MG63 (cell line): Measurements from ENCODE around the gene TAAR9. TPM values are rescaled to one million over a fixed set of nuclear protein-coding genes. Genes with fewer than 3 reads are reported as not detected.
A peak's percentile ranks its signal among the peaks of the same experiment; 100 is the strongest.
"Not testable (repeated sequence)": the region's sequence is repeated elsewhere in the genome, so short reads cannot be mapped to it uniquely, and the experiment has no call there.

Experiments
- DNase-seq: peaks from one replicate; pipeline ENCODE4 v3.0.0-alpha.2; 2020
- H3K27me3 ChIP-seq: fragments of 250-450 bp; sonication (Bioruptor Pico); 2 replicates; pipeline ENCODE4 v1.5.1; 2020; ENCODE audit warnings: mild to moderate bottlenecking, moderate library complexity
- H3K36me3 ChIP-seq: fragments of 250-450 bp; sonication (Bioruptor Pico); 2 replicates; pipeline ENCODE4 v1.5.1; 2020; ENCODE audit warnings: mild to moderate bottlenecking, moderate library complexity
- H3K4me3 ChIP-seq: fragments of 250-450 bp; sonication (Bioruptor Pico); 2 replicates; pipeline ENCODE4 v1.5.1; 2020; ENCODE audit warnings: mild to moderate bottlenecking, moderate library complexity
- H3K9me3 ChIP-seq: fragments of 250-450 bp; sonication (Bioruptor Pico); 2 replicates; pipeline ENCODE4 v1.5.1; 2020; ENCODE audit warnings: mild to moderate bottlenecking, moderate library complexity
- total RNA-seq: library from RNA; depleted of rRNA; stranded (reverse); fragments of >200 nt; shearing (Covaris generic); gene quantifications from 2 replicates; pipeline ENCODE4 v1.2.3, GENCODE V29; 2014; ENCODE audit warnings: low replicate concordance

The TAAR9 gene
- total RNA-seq, 1 experiment from 2014 or later, result not detected

DNA sequence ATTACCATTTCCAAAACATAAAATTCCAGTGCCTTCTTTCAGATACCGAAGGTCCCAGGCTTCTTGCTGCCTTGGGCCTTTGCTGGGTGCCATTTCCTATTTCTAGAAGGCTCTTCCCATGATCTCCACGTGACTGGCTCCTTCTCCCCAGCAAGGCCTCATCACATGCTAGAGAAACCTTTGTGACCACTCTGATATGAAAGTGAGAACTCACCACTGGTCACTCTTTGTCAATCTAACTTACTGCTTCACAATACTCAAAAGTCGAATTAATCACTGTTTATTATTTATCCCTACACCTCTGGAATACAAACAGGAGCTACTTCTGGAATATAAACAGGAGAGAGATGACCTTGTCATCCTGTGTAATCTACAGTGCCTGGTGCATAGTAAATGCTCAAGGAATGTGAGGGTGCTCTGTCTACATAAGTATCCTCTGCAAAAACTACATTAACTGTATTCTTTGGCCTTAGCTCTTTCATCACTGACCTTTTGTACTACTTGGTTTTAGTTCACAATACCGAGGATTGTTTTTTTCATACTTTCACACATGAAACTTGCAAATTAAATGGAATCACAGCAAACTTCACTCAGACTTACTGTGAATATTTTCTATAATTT, 26.8 kb upstream of the TAAR9 start:
- Histone ChIP-seq H3K36me3 (0 out of 2 replicates have a peak, but pooled peaks cover 2% of the 10 kb centered on the region), H3K9me3 (no peaks in the 10 kb centered on the region), H3K27me3 (0 out of 2 replicates have a peak, but pooled peaks cover 2% of the 10 kb centered on the region), H3K4me3 (peak overlapping the region; percentile 96; the same call in 1 of the 2 replicates)
- no peak for DNase-seq

DNA sequence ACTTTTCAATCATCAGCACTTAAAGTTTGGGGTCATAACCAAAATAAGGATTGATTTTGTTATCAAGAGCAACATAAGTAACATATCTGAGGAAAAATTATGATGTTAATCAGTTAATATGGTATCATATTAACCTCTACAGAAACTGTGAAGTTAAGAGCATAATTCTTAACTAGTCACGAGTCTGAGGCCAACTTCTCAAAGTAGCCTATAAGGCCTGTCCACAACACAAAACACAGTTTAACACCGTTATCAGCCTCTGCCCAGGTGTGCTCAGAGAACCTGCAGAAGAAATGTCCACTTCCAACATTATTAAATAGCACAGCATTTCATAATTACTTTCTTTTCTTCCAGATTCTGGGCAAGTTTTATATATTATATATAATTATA, 26.3 kb upstream of the TAAR9 start:
- 0 out of 2 replicates have a peak, but pooled peaks cover 2% of the 10 kb centered on the region for H3K27me3 ChIP-seq
- no peak for DNase-seq
- H3K4me3 ChIP-seq, result peak overlapping the region; percentile 96
- H3K9me3 ChIP-seq, result no peaks in the 10 kb centered on the region
- H3K36me3 ChIP-seq, result 0 out of 2 replicates have a peak, but pooled peaks cover 2% of the 10 kb centered on the region

DNA sequence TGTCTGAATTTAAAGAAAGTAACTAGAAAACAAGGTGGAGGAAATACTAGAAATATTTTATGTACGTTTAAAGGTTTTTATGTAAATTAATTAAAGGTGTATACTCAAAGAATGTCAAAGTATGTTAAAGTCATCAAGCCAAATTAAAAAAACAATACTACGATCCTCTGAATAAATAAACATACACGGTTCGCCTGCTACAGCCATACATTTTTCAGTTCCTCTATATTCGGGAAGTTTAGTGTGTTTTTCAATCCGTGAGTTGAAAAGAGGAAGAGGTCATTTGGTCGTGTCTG, 25.8 kb upstream of the TAAR9 start:
- 0 out of 2 replicates have a peak, but pooled peaks cover 2% of the 10 kb centered on the region for H3K36me3 ChIP-seq
- 0 out of 2 replicates have a peak, but pooled peaks cover 2% of the 10 kb centered on the region for H3K27me3 ChIP-seq
- no peak for DNase-seq
- H3K4me3 ChIP-seq, result peak overlapping the region; percentile 96
- no peaks in the 10 kb centered on the region for H3K9me3 ChIP-seq

DNA sequence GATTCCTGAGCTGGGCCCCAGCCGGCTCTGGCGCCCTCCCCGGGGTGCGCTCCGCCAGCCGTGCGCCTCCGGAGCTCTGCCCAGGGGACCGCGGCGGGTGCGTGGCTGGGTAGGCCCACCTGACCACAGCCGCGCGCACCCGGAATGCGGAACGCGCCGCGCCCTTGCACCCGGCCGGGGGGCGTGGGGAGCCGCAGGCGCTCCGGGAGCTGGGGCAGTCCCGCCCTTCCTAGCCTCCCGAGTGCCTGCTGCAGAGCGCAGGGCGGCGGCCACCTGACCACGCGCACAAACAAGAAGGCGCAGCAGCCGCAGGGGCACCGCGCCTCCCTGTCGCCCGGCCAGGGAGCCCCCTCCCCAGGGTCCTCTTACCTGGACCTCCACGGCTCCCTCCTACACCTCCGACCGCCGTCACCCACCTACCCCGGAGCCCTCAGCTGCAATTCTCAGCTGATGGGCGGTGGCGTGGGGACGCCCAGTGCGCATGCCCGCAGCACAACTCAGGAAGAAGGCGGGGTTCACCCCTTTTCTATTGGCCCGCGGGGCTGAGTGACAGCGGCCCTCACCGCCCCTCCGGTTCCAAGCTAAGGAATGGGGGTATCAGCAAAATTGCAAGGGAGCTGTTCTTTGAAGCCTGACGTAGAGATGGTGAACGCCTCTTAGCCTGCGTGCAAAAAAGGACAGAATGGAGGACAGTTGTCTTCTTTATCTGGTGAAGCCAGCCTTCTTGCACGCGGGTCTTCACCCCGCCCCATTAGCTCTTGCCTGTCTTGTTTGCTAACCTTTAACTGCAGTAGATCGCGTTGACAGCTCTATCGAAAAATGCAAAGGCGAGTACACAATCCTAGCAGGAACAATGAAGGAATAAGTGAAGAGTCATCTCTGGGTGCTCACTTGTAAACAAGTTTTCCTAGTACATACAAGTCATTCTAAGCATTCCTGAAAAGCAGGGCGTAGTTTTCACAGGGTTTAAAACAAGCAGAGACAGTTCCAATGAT, 25.1 kb upstream of the TAAR9 start, which contains the start of gene STX7:
TSS of gene STX7 (minus strand) at position 479 of the 995 bp plus-strand sequence. CDS start 9,586 bp downstream, outside the sequence.
- DNase-seq, result peak; percentile 85
- Histone ChIP-seq H3K4me3 (peak within 1 kb of the TSS; percentile 96), H3K36me3 (0 out of 2 replicates have a peak, but pooled peaks cover 2% of the 10 kb centered on the region), H3K27me3 (0 out of 2 replicates have a peak, but pooled peaks cover 2% of the 10 kb centered on the region), H3K9me3 (no peaks in the 10 kb centered on the region)

DNA sequence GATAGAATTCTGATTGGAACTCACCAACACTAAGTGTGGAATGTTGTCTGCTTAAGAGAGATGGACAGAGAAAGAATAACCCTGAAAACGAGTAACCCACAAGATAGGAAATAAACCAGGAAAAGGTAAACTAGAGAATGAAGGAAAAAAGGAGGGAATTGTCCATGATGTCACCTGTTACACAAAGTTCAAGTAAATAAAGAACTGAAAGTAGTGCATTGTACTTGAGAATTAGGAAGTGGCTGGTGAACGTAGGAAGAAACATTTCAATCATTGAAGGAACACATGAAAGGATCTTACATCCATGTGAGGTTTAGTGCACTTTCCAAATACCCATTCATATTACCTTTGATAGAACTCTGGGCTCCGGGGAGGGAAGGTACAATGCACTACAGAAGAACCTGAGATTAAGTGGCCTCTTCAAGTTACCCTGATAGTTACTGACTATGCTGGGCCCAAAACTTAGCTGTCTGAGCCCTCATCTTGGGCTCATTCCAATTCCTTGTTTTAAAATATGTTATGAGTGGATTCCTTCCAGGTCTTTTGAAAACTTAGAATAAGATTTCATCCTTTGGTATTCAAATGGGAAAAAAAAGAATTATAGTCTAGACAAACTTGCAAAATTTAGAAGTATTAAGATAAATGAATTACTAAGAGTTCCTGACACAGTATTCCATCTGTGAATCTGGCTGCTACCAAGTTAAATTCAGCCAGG, 24.1 kb upstream of the TAAR9 start:
- DNase-seq, result no peak
- no peaks in the 10 kb centered on the region for H3K9me3 ChIP-seq
- H3K27me3 ChIP-seq, result 0 out of 2 replicates have a peak, but pooled peaks cover 2% of the 10 kb centered on the region
- no peak overlapping the region for H3K4me3 ChIP-seq
- H3K36me3 ChIP-seq, result no peaks in the 10 kb centered on the region

DNA sequence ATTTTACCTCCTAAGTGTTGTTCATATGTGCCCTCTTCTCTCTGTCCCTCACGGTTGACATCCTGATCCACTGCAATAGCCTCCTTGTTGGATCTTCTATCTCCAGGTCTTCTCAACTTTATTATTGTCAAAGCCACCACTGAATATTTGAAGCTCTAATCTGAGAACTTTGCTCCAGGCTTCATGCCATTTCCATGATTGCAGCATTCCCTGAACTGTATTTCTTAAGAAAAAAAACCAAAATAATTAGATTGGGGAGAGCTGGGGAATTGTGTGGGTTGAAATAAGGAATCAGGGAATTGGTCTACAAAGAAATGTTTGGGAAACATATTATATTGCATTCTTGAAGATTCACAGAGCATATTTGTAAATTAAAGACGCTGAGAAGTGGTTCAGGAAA, 22.7 kb upstream of the TAAR9 start:
- Histone ChIP-seq H3K9me3 (no peaks in the 10 kb centered on the region), H3K27me3 (0 out of 2 replicates have a peak, but pooled peaks cover 2% of the 10 kb centered on the region), H3K4me3 (no peak overlapping the region), H3K36me3 (no peaks in the 10 kb centered on the region)
- no peak for DNase-seq

DNA sequence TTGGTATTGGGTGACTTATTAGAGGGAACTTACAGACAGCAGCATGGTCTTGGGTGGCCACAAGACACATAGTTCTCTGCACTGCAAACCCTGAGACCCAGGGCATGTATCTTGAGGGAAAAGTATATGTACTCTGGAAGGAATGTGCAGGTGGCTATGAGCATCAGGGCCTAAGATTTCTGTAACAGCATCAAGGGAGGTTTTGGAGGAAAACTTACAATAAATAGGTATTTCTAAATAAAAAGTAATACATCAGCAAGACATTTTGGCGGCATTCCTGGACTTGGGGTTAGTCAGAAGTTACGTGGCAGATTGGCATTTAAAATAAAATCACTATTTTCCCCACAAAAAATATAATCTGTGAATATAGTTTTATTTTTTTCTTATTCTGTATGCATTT, 17.1 kb upstream of the TAAR9 start:
- H3K4me3 ChIP-seq, result no peak overlapping the region
- 0 out of 2 replicates have a peak, but pooled peaks cover 2% of the 10 kb centered on the region for H3K9me3 ChIP-seq
- peak; percentile 41 for DNase-seq
- 0 out of 2 replicates have a peak, but pooled peaks cover 1% of the 10 kb centered on the region for H3K27me3 ChIP-seq
- H3K36me3 ChIP-seq, result no peaks in the 10 kb centered on the region

DNA sequence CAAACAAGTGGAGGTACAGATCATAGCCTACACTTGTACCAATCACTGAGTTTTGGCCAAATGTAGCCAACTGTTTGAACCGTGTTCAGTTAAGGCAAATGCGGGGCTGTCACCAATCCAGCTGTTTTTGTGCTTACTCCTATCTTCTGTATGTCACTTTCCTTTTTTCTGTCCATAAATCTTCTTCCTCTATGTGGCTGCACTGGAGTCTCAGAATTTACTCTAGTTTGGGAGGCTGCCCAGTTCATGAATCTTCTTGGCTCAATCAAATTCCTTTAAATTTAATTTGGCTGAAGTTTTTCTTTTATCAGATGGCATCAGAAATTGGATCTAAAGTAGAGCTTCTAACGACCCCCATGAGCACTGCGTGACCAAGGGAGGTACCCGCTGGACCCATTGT, 13.4 kb upstream of the TAAR9 start:
- no peak for DNase-seq
- no peaks in the 10 kb centered on the region for H3K36me3 ChIP-seq
- H3K9me3 ChIP-seq, result 0 out of 2 replicates have a peak, but pooled peaks cover 2% of the 10 kb centered on the region
- no peak overlapping the region for H3K4me3 ChIP-seq
- H3K27me3 ChIP-seq, result no peaks in the 10 kb centered on the region; the same call in 1 of the 2 replicates

DNA sequence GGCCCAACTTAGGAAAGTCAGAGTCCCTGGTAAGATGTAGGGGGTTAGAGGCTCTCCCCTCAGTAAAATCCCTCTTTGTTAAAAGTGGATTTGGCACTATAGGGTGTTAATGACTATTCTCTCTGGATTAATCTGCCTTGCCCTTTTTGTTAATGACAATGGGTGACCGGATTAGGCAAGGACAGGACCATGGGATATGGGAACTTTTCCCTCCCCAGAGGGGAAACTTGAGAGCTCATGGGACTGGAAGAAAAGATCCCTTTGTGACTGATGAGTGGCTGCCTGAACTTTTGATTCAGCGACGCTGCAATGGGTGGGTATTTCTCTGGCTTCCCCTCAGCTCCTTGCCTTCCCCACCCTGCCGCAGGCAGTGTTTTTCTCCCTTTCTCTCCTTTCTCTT, 12.2 kb upstream of the TAAR9 start:
- no peaks in the 10 kb centered on the region; the same call in 1 of the 2 replicates for H3K27me3 ChIP-seq
- H3K9me3 ChIP-seq, result 0 out of 2 replicates have a peak, but pooled peaks cover 2% of the 10 kb centered on the region
- H3K36me3 ChIP-seq, result no peaks in the 10 kb centered on the region
- DNase-seq, result no peak
- H3K4me3 ChIP-seq, result no peak overlapping the region

DNA sequence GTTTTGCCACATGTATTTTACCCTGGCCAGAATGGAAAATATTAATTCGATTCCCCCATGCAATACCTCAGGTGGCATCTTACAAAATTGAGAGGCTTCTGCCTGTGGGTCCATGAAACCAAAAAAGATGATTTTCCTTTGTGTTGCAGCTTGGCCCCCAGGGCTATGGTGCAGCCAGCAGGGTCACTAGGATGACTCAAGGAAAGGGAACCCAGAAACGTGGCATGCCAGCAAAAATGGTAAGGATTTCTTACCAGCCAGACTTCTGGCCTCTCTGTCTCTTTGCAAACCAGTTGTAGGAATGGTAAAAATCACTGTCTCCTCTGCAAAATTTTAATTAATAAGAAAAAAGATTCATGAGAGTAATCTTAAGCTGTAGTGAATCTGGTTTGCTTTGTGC, 11.6 kb upstream of the TAAR9 start:
- Histone ChIP-seq H3K9me3 (0 out of 2 replicates have a peak, but pooled peaks cover 2% of the 10 kb centered on the region), H3K27me3 (no peaks in the 10 kb centered on the region; the same call in 1 of the 2 replicates), H3K36me3 (no peaks in the 10 kb centered on the region), H3K4me3 (no peak overlapping the region)
- DNase-seq, result no peak

DNA sequence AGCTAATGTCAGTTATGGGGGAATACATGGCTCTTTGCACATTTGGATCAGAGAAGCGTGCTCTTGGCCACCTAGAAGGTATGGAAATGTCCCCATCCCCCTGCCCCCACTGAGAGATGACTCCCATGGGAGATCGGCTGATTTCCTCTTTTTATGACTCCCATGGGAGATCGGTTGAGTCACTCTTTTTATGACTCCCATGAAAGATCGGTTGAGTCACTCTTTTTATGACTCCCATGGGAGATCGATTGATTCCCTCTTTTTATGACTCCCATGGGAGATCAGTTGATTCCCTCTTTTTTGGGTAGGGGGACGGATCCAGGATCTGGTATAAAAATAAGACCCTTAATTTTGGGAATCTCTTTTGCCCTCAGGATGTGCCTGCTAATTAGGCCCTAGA, 10.3 kb upstream of the TAAR9 start:
- Histone ChIP-seq H3K9me3 (0 out of 2 replicates have a peak, but pooled peaks cover 2% of the 10 kb centered on the region), H3K36me3 (no peaks in the 10 kb centered on the region), H3K4me3 (no peak overlapping the region), H3K27me3 (peaks cover 3% of the 10 kb centered on the region; the same call in 1 of the 2 replicates)
- DNase-seq, result no peak

DNA sequence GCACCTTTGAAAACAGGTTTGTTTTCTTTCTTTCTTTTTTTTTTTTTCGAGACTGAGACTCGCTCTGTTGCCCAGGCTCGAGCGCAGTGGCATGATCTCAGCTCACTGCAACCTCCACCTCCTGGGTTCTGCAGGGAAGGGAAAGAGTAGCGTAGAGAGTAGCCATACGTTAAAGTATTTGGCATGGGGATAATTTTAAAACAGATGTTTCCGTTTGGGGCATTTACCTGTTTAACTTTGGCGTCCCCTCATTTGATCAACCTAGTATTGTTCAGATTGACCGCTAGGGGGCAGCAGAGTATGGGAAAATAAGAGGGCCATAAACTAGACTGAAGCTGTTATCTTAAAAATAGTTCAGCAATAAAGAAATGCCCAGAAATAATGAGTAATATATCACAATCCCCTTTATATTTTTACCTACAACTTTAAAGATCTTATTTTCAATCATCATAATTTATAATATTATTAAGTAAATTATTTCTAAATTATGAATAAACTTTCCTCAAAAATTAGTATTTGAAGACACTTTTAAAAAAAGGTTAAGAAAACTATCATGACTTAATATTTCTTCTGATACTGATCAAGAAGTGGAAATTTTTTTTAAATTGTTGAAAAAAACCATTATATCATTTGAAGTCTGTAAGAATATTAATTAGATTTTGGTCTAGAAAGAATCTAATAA, 7.6 kb upstream of the TAAR9 start:
- H3K4me3 ChIP-seq, result no peak overlapping the region

DNA sequence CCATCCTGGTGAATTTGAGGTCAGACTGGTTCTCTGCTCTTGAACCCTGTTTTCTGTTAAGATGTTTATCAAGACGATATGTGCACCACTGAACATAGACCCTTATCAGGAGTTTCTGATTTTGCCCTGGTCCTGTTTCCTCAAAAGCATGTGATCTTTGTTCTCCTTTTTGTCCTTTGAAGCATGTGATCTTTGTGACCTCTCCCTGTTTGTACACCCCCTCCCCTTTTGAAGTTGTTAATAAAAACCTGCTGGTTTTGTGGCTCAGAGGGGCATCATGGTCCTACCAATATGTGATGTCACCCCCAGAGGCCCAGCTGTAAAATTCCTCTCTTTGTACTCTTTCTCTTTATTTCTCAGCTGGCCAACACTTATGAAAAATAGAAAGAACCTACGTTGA, 3.5 kb upstream of the TAAR9 start:
- H3K4me3 ChIP-seq, H3K36me3 ChIP-seq, DNase-seq, H3K9me3 ChIP-seq: not testable (repeated sequence)
- H3K27me3 ChIP-seq, result peaks cover 24% of the 10 kb centered on the region

More for the DNA sequence above, 7.6 kb upstream of the TAAR9 start:
- H3K27me3 ChIP-seq, result peaks cover 3% of the 10 kb centered on the region; the same call in 1 of the 2 replicates
- H3K9me3 ChIP-seq, result no peaks in the 10 kb centered on the region
- no peaks in the 10 kb centered on the region for H3K36me3 ChIP-seq
- DNase-seq, result peak; percentile 38

DNA sequence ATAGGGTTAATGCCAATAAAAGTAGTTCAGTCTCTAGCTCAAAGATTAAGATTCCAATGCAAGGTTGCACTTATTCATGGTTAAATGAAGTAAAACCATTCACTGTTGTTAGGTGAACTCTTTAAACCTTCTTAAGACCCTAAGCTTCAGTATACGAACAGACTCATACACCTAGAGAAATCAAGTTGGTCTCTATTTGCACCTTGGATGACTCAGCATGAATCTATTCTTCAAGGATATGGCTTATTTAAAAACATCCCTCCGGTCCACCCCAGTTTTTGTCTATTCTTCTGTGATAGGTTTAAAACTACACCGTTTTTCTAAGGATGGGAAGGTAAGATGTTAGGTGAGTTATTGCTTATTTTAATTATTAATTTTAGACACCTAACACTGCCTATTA, 932 bp upstream of the TAAR9 start:
- H3K27me3 ChIP-seq, result peaks cover 44% of the 10 kb centered on the region
- H3K36me3 ChIP-seq, result no peaks in the 10 kb centered on the region
- H3K4me3 ChIP-seq, result no peak overlapping the region
- no peak for DNase-seq
- no peaks in the 10 kb centered on the region for H3K9me3 ChIP-seq

DNA sequence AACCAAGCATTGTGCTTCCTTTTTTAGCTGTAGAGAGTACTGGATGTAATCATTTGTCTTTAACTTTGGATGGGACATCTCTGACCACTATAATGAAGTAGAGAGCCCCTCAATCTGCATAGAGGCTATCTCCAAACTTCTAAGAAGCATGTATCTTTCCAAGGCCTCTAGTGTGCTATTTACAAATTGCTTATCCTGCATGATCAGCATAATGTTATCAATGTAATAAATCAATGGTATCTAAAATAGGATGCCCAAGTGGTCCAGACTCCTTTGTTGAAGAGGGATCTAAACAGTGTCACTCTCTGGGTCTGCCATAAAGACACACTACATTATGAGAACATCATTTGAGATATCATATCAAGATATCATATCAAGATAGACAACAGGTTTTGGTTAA, 6.7 kb downstream of the TAAR9 start:
- no peak overlapping the region for H3K4me3 ChIP-seq
- no peaks in the 10 kb centered on the region for H3K9me3 ChIP-seq
- no peaks in the 10 kb centered on the region for H3K36me3 ChIP-seq
- DNase-seq, result no peak
- peaks cover 41% of the 10 kb centered on the region for H3K27me3 ChIP-seq
